GM21360 (cell line): ENCODE measurements around the gene SERPINB5.

Experiments
- ATAC-seq: cut with Tn5 transposase; IDR thresholded peaks from one replicate; pipeline ENCODE4 v1.9.1; 2021; ENCODE audit warnings: mild to moderate bottlenecking, moderate library complexity; ENCODE audit not compliant: unreplicated experiment

Gene SERPINB5

DNA sequence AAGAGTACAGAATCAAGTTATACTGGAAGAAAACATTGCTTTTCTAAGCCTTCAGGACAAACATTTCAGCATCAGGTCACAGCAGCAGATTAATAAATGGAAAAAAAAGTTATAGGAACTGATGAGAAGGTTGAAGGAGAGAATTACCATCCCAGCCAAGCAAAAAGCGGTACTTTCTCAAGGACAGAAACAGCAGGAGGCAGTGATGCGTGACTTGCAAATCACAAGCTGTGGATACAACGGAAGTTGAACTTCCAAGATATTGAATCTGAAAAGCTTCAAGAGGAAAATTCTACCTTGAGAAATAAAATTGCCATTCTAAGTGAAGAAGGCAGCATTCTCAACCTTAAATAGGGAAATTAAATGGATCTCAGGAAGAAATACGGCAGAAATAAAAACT is 46.9 kb downstream of the SERPINB5 start:
- ATAC-seq = no peak

- ATAC-seq = no peak
These were observed 50.5 kb downstream of the SERPINB5 start for GRCh38 chr18:63527251-63527650.

DNA sequence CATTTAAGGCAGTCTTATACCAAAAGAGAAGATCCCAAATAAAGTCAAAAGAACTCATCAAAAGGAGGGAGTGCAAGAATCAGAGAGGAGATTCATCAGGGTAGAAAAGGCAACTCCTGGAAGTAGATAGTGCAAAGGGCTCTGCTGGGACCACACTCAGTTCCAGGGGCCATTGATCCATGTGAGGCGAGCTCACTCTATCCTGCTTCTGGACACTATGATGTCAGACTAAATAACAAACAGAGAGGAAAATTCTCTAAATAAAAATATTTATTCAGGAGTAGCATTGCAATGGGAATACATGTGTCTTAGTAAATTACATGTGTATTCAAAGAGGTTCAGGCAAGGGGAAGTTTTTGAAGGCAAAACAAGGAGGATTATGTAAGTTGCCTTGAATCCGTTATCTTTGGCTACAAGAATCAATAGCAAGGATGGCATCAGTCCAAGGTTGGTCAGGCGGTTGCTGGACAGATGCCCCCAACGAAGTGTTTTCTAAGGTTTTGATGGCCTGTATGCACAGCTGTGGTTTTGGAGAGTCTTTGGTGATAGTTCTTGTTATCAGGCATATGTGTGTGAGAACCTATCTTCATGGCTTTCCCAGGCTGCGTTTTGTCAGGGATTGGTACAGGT is 52.2 kb downstream of the SERPINB5 start:
- no peak for ATAC-seq

- ATAC-seq = no peak
These were observed 55.7 kb downstream of the SERPINB5 start for GRCh38 chr18:63532471-63532870.

GRCh38 chr18:63534615-63535014 is 57.9 kb downstream of the SERPINB5 start:
- peak; percentile 69 for ATAC-seq

- no peak for ATAC-seq
These were observed 63.2 kb downstream of the SERPINB5 start for GRCh38 chr18:63539904-63540510.

DNA sequence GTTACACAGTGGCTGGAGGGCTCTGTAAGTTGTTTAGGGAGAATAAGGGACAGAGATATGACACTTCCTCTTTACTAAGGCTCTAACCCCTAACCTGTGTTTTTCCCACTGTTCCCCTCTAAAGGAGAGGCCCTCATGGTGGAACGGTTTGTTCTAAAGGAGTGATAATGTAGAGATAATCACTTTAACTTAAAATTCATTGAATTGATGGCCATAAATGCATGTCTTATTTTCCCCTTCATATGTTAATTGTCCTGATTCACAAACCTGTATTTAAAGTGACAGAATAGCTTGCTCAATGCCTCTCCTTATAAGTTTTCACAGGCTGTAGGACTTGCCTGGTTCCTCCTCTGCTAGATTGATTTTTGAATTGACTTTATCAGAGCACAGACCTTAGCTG is 65.3 kb downstream of the SERPINB5 start, which contains the start of gene SERPINB12:
Gene SERPINB12 (plus strand): TSS at position 301 of the 400 bp plus-strand sequence. CDS start 13,791 bp downstream, outside the sequence.
- ATAC-seq = no peak

GRCh38 chr18:63544017-63544416 is 67.3 kb downstream of the SERPINB5 start:
- no peak for ATAC-seq

DNA sequence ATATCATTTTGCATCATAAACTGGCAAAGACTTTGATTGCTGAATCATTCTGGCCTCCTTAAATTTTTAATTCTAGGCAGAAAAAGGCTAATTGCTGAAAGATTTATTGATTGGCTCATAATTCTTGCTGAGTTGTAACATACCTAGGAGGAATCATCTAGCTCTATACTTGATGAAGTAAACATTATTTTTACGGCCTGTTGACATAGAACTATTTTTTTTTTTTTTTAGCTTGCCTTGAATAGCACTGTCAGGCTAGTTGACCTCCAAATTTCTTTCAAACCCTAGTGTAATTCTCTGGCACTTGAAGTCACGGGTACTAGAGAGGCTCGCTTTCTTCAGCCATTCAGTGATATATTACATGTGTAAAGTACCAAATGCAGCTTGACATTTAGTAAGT is 68.2 kb downstream of the SERPINB5 start:
- no peak for ATAC-seq

DNA sequence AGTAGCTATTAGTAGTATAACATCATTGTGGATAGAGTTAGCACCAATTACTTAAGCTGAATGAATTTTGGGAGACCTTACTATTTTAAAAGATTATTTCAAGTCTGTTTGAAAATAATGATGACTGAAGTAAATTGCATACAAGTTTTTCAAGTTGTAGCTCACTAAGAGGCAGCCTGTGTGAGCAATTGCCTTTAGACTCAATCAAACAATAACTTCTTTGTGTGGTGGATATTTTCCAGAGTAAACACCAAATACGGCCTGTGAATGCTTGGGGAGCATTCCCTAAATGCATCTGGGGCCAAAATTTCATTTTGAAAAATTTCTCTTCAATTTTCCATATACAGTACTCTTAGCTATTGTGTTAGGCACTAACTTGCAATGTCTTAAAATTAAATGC is 73.3 kb downstream of the SERPINB5 start:
- no peak for ATAC-seq

GRCh38 chr18:63551769-63552168 is 75.0 kb downstream of the SERPINB5 start:
- no peak for ATAC-seq

DNA sequence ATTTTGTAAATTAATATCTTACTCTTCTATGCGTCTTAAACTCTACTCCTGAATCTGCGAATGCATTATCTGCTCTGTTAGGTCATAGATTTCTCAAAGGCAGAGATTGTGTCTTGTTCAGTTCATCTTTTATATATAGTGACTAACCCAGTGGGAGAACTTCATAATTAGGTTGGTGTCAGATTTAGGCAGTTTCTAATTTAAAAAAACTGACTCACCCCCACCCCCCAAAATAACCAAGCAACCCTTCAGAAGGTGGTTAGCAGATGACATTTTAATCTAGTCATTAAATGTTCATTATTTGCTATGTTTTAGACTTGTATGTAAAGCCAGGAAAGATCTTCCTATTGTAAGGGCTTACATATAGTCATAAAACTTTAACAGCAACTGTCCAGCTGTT is 75.8 kb downstream of the SERPINB5 start:
- ATAC-seq = no peak

DNA sequence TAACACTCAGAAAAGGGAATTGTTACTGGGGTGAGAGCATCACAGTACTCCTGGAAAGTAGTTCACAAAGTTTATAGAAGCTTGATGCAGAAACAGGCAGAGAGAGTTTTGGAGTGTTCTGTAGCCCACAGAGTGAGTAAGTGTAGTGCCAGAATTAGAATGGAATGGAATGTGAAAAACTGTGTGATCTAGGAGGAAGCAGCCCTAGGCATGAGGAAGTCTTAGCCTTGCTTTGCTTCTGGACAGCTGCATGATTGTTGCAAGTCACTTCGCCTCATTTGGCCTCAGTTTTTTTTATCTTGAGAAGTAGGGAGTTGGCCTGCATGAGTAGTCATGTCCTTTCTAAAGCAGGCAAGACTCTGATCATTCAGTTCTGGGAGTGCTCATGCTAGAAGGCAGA is 76.3 kb downstream of the SERPINB5 start:
- no peak for ATAC-seq
